ACC112 (cell line): ENCODE data around the gene DDX46.
"Not testable (repeated sequence)": the region's sequence is repeated elsewhere in the genome, so short reads cannot be mapped to it uniquely, and the experiment has no call there.

Source experiments
- H2AFZ ChIP-seq: fragments of 200-600 bp; sonication (generic); one replicate; pipeline ENCODE4 v1.6.0; 2017; ENCODE audit warnings: antibody characterized with exemption, low read length; ENCODE audit not compliant: unreplicated experiment
- H3K27ac ChIP-seq: fragments of 200-600 bp; sonication (generic); 2 replicates; pipeline ENCODE4 v1.5.1; 2014; ENCODE audit warnings: low read depth, mild to moderate bottlenecking, antibody characterized with exemption, low read length, moderate library complexity
- H3K27me3 ChIP-seq: fragments of 200-600 bp; sonication (generic); 2 replicates; pipeline ENCODE4 v1.6.1; 2014; ENCODE audit warnings: mild to moderate bottlenecking, antibody characterized with exemption, low read length, moderate library complexity, mixed read lengths; ENCODE audit not compliant: insufficient read depth
- H3K36me3 ChIP-seq: fragments of 200-600 bp; sonication (generic); 2 replicates; pipeline ENCODE4 v1.6.1; 2016; ENCODE audit warnings: mild to moderate bottlenecking, antibody characterized with exemption, low read length, moderate library complexity, mixed read lengths; ENCODE audit not compliant: insufficient read depth
- H3K4me1 ChIP-seq: fragments of 200-600 bp; sonication (generic); one replicate; pipeline ENCODE4 v1.6.1; 2016; ENCODE audit warnings: low read length, mixed read lengths; ENCODE audit not compliant: insufficient read depth, unreplicated experiment, control insufficient read depth
- H3K4me3 ChIP-seq: fragments of 200-600 bp; sonication (generic); 2 replicates; pipeline ENCODE4 v1.5.1; 2014; ENCODE audit warnings: mild to moderate bottlenecking, low read depth, low read length
- H3K79me2 ChIP-seq: fragments of 200-600 bp; sonication (generic); one replicate; pipeline ENCODE4 v1.6.0; 2016; ENCODE audit warnings: low read length; ENCODE audit not compliant: control insufficient read depth, unreplicated experiment, insufficient read depth

The DDX46 gene

GRCh38 chr5:134738963-134739661 lies 19.5 kb upstream of the DDX46 start:
- Histone ChIP-seq H3K36me3 (0 out of 2 replicates have a peak, but pooled peaks cover 7% of the 10 kb centered on the region), H2AFZ (peak overlapping the region; percentile 63), H3K4me1 (peaks cover 10% of the 10 kb centered on the region), H3K79me2 (peaks cover 34% of the 10 kb centered on the region), H3K27me3 (no peaks in the 10 kb centered on the region), H3K4me3 (peak overlapping the region; percentile 88), H3K27ac (peak overlapping the region; percentile 79)

GRCh38 chr5:134741052-134741451 lies 17.5 kb upstream of the DDX46 start:
- Histone ChIP-seq H3K27ac (no peak overlapping the region), H2AFZ (no peak overlapping the region), H3K27me3 (no peaks in the 10 kb centered on the region), H3K36me3 (0 out of 2 replicates have a peak, but pooled peaks cover 7% of the 10 kb centered on the region), H3K4me3 (no peak overlapping the region), H3K4me1 (peaks cover 10% of the 10 kb centered on the region), H3K79me2 (peaks cover 34% of the 10 kb centered on the region)

GRCh38 chr5:134742134-134742533 lies 16.4 kb upstream of the DDX46 start:
- Histone ChIP-seq H3K27ac (no peak overlapping the region), H3K36me3 (0 out of 2 replicates have a peak, but pooled peaks cover 7% of the 10 kb centered on the region), H3K27me3 (no peaks in the 10 kb centered on the region), H3K4me1 (peaks cover 10% of the 10 kb centered on the region), H3K4me3 (no peak overlapping the region), H3K79me2 (peaks cover 34% of the 10 kb centered on the region), H2AFZ (no peak overlapping the region)

GRCh38 chr5:134749415-134749814 lies 9.2 kb upstream of the DDX46 start:
- no peak overlapping the region for H3K27ac ChIP-seq
- no peaks in the 10 kb centered on the region for H3K79me2 ChIP-seq
- H3K27me3 ChIP-seq, result no peaks in the 10 kb centered on the region
- H3K4me1 ChIP-seq, result no peaks in the 10 kb centered on the region
- 0 out of 2 replicates have a peak, but pooled peaks cover 6% of the 10 kb centered on the region for H3K36me3 ChIP-seq
- H3K4me3 ChIP-seq, result no peak overlapping the region
- no peak overlapping the region for H2AFZ ChIP-seq

GRCh38 chr5:134758176-134758503 lies 439 bp upstream of the DDX46 start:
- Histone ChIP-seq H3K4me3 (peak overlapping the region; percentile 91), H3K79me2 (peaks cover 38% of the 10 kb centered on the region), H3K27ac (no peak overlapping the region), H3K27me3 (no peaks in the 10 kb centered on the region), H2AFZ (peak overlapping the region; percentile 80), H3K4me1 (peaks cover 9% of the 10 kb centered on the region), H3K36me3 (peaks cover 4% of the 10 kb centered on the region)

DNA sequence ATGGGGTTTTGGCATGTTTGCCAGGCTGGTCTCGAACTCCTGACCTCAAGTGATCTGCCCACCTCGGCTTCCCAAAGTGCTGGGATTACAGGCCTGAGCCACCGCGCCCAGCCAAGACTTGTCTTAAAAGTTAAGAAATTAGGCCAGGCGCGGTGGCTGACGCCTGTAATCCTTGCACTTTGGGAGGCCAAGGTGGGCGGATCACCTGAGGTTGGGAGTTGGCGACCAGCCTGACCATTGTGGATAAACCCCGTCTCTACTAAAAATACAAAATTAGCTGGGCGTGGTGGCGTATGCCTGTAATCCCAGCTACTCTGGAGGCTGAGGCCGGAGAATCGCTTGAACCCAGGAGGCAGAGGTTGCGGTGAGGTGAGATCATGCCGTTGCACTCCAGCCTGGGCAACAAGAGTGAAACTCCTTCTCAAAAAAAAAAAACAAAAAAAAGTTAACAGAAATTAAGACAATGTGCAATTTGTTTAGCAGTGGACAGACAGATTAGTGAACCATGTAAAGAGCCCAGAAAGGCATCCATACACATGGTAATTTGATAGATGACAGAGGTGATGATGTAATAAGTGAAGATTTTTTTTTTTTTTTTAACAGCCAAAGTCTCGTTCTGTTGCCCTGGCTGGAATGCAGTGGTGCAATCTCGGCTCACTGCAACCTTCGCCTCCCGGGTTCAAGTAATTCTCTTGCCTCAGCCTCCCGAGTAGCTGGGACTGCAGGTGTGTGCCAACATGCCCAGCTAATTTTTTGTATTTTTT lies 9.1 kb downstream of the DDX46 start:
- peaks cover 16% of the 10 kb centered on the region for H3K36me3 ChIP-seq
- not testable (repeated sequence) for H2AFZ ChIP-seq

DNA sequence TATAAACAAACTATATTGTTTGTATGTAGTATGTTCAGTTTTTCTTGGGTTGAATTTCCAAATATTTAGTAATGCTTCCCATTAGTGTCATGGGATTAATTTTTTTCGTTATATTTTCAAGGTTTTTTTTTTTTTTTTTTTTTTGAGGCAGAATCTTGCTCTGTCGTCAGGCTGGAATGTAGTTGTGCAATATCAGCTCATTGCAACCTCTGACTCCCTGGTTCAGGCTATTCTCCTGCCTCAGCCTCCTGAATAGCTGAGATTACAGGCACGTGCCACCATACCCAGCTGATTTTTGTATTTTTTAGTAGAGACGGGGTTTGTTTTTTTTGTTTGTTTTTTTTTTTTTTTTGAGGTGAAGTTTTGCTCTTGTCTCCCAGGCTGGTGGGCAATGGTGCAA lies 10.6 kb downstream of the DDX46 start:
- Histone ChIP-seq H3K4me3 (no peak overlapping the region), H3K27ac (0 out of 2 replicates have a peak overlapping the region, but pooled peaks have one; percentile 8), H3K79me2 (peaks cover 18% of the 10 kb centered on the region), H3K27me3 (no peaks in the 10 kb centered on the region), H3K4me1 (no peaks in the 10 kb centered on the region), H3K36me3 (peaks cover 27% of the 10 kb centered on the region), H2AFZ (no peak overlapping the region)

More for the DNA sequence above, 9.1 kb downstream of the DDX46 start:
- not testable (repeated sequence) for H3K27me3 ChIP-seq, H3K4me3 ChIP-seq, H3K27ac ChIP-seq, H3K4me1 ChIP-seq
- peaks cover 30% of the 10 kb centered on the region for H3K79me2 ChIP-seq

GRCh38 chr5:134772461-134773125 lies 14.0 kb downstream of the DDX46 start:
- no peak overlapping the region for H3K4me3 ChIP-seq
- no peak overlapping the region for H3K27ac ChIP-seq
- H3K4me1 ChIP-seq, result no peaks in the 10 kb centered on the region
- H2AFZ ChIP-seq, result no peak overlapping the region
- H3K36me3 ChIP-seq, result peaks cover 29% of the 10 kb centered on the region
- H3K27me3 ChIP-seq, result no peaks in the 10 kb centered on the region
- peaks cover 6% of the 10 kb centered on the region for H3K79me2 ChIP-seq

GRCh38 chr5:134777366-134777765 lies 18.8 kb downstream of the DDX46 start:
- H3K4me3 ChIP-seq, result no peak overlapping the region
- H3K36me3 ChIP-seq, result peaks cover 41% of the 10 kb centered on the region
- H3K27ac ChIP-seq, result no peak overlapping the region
- peaks cover 3% of the 10 kb centered on the region for H3K79me2 ChIP-seq
- no peak overlapping the region for H2AFZ ChIP-seq
- no peaks in the 10 kb centered on the region for H3K4me1 ChIP-seq
- H3K27me3 ChIP-seq, result no peaks in the 10 kb centered on the region

- Histone ChIP-seq H3K4me3 (no peak overlapping the region), H3K4me1 (peaks cover 8% of the 10 kb centered on the region), H3K27me3 (no peaks in the 10 kb centered on the region), H3K79me2 (no peaks in the 10 kb centered on the region), H3K27ac (peak overlapping the region; percentile 20), H3K36me3 (peaks cover 41% of the 10 kb centered on the region), H2AFZ (no peak overlapping the region)
These were observed 25.8 kb downstream of the DDX46 start for GRCh38 chr5:134784241-134784920.
